ENCODE results near the gene SLC38A8.

GRCh38 chr16:84039696-84040095, 2.9 kb downstream of the SLC38A8 start:
- TF ChIP-seq, protein P1, sequence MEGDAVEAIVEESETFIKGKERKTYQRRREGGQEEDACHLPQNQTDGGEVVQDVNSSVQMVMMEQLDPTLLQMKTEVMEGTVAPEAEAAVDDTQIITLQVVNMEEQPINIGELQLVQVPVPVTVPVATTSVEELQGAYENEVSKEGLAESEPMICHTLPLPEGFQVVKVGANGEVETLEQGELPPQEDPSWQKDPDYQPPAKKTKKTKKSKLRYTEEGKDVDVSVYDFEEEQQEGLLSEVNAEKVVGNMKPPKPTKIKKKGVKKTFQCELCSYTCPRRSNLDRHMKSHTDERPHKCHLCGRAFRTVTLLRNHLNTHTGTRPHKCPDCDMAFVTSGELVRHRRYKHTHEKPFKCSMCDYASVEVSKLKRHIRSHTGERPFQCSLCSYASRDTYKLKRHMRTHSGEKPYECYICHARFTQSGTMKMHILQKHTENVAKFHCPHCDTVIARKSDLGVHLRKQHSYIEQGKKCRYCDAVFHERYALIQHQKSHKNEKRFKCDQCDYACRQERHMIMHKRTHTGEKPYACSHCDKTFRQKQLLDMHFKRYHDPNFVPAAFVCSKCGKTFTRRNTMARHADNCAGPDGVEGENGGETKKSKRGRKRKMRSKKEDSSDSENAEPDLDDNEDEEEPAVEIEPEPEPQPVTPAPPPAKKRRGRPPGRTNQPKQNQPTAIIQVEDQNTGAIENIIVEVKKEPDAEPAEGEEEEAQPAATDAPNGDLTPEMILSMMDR (IDR thresholded peaks at IDR 0.05), result no peak
- TF ChIP-seq POLR2A (IDR thresholded peaks at IDR 0.05), result no peak
